ENCODE measurements around the gene LSR. TPM values are rescaled to one million over a fixed set of nuclear protein-coding genes. Genes with fewer than 3 reads are reported as not detected.

The LSR gene
- total and polyA plus RNA-seq, 2 donors from 2014 or later = 37.9 to 87.2 TPM

DNA sequence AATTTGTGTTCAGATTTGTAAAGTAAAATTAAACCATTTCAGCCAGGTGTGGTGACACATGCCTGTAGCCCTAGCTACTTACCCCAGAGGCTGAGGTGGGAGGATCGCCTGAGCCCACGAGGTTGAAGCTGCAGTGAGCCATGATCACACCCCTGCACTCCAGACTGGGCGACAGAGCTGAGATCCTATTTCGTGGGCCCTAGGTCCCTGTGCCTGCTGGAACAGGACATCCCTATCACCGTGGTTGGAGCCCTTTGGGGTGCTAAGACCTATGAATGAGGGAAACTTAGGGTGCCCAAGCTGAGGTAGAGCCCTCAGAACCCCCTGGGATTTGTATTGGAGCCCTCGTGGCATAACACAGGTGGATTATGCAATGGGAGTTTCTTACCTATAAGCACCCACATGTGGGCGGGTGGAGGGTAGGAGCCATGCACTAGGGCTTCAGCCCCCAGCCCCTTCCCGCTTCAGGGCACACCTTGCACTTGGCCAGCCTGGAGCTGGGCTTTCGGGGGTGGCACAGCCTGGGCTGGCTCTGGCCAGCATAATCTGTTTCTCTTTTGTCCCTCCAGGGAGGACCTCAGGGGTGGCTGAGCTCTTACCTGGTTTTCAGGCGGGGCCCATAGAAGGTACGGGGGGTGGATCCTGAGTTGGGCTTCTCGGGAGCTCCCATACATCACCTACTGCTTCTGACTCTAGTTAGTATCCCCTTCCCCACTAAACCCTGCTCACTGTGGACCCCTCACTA, 12.7 kb downstream of the LSR start:
- intact Hi-C loops (cut with DNase I) = no loop called here
- TF ChIP-seq, protein P1, sequence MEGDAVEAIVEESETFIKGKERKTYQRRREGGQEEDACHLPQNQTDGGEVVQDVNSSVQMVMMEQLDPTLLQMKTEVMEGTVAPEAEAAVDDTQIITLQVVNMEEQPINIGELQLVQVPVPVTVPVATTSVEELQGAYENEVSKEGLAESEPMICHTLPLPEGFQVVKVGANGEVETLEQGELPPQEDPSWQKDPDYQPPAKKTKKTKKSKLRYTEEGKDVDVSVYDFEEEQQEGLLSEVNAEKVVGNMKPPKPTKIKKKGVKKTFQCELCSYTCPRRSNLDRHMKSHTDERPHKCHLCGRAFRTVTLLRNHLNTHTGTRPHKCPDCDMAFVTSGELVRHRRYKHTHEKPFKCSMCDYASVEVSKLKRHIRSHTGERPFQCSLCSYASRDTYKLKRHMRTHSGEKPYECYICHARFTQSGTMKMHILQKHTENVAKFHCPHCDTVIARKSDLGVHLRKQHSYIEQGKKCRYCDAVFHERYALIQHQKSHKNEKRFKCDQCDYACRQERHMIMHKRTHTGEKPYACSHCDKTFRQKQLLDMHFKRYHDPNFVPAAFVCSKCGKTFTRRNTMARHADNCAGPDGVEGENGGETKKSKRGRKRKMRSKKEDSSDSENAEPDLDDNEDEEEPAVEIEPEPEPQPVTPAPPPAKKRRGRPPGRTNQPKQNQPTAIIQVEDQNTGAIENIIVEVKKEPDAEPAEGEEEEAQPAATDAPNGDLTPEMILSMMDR (IDR thresholded peaks at IDR 0.05; ENCODE audit: borderline replicate concordance, extremely low read depth, insufficient read depth) = no peak
- Histone ChIP-seq H3K4me3 (ENCODE audit: low read length in 3 of 3) (no peak overlapping the region), H3K36me3 (ENCODE audit: control insufficient read depth in 2 of 3, insufficient read depth in 3 of 3, low read length in 3 of 3) (peaks cover 0 to 2% (median 2%) of the 10 kb centered on the region in 3 donors), H3K9ac (ENCODE audit: low read length in 3 of 3) (no peak overlapping the region), H3K27ac (ENCODE audit: low read depth in 2 of 2, low read length in 2 of 2) (no peak overlapping the region), H3K27me3 (ENCODE audit: control insufficient read depth, insufficient read depth, low read length) (no peaks in the 10 kb centered on the region), H3K4me1 (ENCODE audit: control insufficient read depth in 2 of 3, insufficient read depth in 2 of 3, low read depth in 1 of 3, low read length in 3 of 3) (peaks cover 0 to 5% (median 0%) of the 10 kb centered on the region in 3 donors), H3K9me3 (ENCODE audit: control insufficient read depth in 2 of 3, insufficient read depth in 1 of 3, low read length in 3 of 3) (no peaks in the 10 kb centered on the region)
- DNase-seq (peak in 1 of 5 donors; percentile 40), FAIRE-seq (no peak)

DNA sequence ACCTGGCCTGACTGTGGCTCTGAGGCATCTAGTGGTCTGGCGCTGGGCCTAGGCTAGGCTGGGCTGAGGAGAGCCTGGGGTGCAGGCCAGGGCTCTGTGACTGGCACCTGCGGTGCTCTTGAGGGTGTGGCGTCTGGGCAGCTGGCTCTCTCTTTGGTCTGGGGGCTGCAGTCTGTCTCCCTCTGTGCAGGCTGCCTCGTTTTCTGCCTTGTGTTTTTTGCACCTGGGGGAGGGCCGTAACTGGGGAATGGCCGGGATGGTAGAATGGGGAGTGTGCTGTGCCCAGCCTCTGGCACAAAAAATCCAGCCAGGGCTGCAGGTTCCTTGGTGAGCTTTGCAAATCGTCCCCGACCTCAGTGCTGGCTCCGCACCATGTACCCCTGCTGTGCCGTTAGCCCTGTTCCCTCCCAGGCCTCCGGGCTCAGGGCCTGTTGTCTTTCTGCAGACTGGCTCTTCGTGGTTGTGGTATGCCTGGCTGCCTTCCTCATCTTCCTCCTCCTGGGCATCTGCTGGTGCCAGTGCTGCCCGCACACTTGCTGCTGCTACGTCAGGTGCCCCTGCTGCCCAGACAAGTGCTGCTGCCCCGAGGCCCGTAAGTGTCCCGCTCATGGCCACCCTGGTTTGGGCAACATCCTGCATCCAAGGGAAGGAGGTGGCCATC, 13.4 kb downstream of the LSR start:
- peaks cover 0 to 10% (median 0%) of the 10 kb centered on the region in 3 donors for H3K4me1 ChIP-seq (ENCODE audit: control insufficient read depth in 2 of 3, insufficient read depth in 2 of 3, low read depth in 1 of 3, low read length in 3 of 3)
- no peaks in the 10 kb centered on the region for H3K9me3 ChIP-seq (ENCODE audit: control insufficient read depth in 2 of 3, insufficient read depth in 1 of 3, low read length in 3 of 3)
- H3K36me3 ChIP-seq (ENCODE audit: control insufficient read depth in 2 of 3, insufficient read depth in 3 of 3, low read length in 3 of 3) = peaks cover 0 to 2% (median 2%) of the 10 kb centered on the region in 3 donors
- no peak overlapping the region for H3K4me3 ChIP-seq (ENCODE audit: low read length in 3 of 3)
- DNase-seq = peak in 2 of 5 donors; percentile 37 to 72
- TF ChIP-seq, protein P1 (IDR thresholded peaks at IDR 0.05; ENCODE audit: borderline replicate concordance, extremely low read depth, insufficient read depth) = no peak
- intact Hi-C loops (cut with DNase I) = no loop called here
- no peaks in the 10 kb centered on the region for H3K27me3 ChIP-seq (ENCODE audit: control insufficient read depth, insufficient read depth, low read length)
- no peak overlapping the region for H3K27ac ChIP-seq (ENCODE audit: low read depth in 2 of 2, low read length in 2 of 2)
- no peak overlapping the region for H3K9ac ChIP-seq (ENCODE audit: low read length in 3 of 3)
- no peak for FAIRE-seq

DNA sequence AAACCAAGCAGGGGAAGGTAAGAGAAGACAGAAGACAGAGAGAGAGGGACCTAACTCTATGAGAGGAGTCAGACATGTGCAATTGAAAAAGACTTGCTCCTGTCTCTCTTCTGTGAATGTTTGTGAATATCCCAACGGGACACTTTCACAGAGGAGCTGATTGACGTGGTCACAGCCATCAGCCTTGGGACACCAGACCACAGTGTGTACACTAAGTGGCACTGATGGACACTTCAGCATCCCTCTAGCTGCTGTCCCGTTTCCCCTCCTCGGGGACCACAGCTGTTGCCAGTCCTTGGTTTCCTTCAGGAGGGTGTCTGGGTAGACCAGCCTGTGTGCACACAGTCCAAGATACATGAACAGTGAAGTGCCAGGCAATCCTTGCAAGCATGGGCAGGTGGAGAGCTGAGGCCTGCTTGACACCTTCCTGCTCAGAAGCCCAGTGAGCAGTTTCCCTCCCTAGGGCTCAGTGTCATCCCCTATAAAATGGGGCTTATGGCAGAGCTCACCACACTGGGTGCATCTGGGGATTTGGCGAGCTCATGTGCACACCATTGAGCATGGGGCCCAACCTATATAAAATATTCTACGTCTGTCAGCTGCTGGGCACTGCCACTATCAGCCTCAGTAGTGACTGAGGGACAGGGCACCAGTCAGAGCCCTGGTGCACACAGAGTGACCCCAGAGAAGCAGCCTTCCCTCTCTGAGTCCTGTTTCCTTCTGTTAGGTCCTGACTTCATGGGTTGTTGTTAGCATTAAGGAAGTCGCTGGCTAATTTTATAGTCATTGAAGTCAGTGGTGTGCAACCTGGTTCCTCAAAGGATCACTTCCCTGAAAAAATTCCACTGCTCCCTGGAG, 15.7 kb downstream of the LSR start:
- peak in 4 of 5 donors; percentile 28 to 46 (median 46) for DNase-seq
- H3K4me1 ChIP-seq (ENCODE audit: control insufficient read depth in 2 of 3, insufficient read depth in 2 of 3, low read depth in 1 of 3, low read length in 3 of 3) = peaks cover 0 to 9% (median 0%) of the 10 kb centered on the region in 3 donors
- H3K9me3 ChIP-seq (ENCODE audit: control insufficient read depth in 2 of 3, insufficient read depth in 1 of 3, low read length in 3 of 3) = no peaks in the 10 kb centered on the region
- peaks cover 0 to 2% (median 2%) of the 10 kb centered on the region in 3 donors for H3K36me3 ChIP-seq (ENCODE audit: control insufficient read depth in 2 of 3, insufficient read depth in 3 of 3, low read length in 3 of 3)
- intact Hi-C loops (cut with DNase I) = no loop called here
- no peak overlapping the region for H3K4me3 ChIP-seq (ENCODE audit: low read length in 3 of 3)
- TF ChIP-seq, protein P1 (IDR thresholded peaks at IDR 0.05; ENCODE audit: borderline replicate concordance, extremely low read depth, insufficient read depth) = no peak
- peak overlapping the region in 1 of 3 donors; percentile 34 for H3K9ac ChIP-seq (ENCODE audit: low read length in 3 of 3)
- FAIRE-seq = no peak
- H3K27ac ChIP-seq (ENCODE audit: low read depth in 2 of 2, low read length in 2 of 2) = peak overlapping the region in 1 of 2 donors; percentile 42
- H3K27me3 ChIP-seq (ENCODE audit: control insufficient read depth, insufficient read depth, low read length) = no peaks in the 10 kb centered on the region
